Erythroblast (primary cell): ENCODE measurements around the gene ATP6V1G3.
"Not testable (repeated sequence)": the region's sequence is repeated elsewhere in the genome, so short reads cannot be mapped to it uniquely, and the experiment has no call there.

Experiments
- DNase-seq, 2 experiments: peaks; one replicate each; lab custom pipeline; 2025; lab: John Stamatoyannopoulos, UW
- GATA1 ChIP-seq: IDR thresholded peaks from 2 replicates; pipeline ENCODE4 v1.6.1; 2011; ENCODE audit warnings: low read depth, mild to moderate bottlenecking, control low read depth, low read length, moderate library complexity
- POLR2A ChIP-seq: IDR thresholded peaks from 2 replicates; pipeline ENCODE4 v1.6.1; 2011; ENCODE audit warnings: mild to moderate bottlenecking, low read length

ATP6V1G3 gene

DNA sequence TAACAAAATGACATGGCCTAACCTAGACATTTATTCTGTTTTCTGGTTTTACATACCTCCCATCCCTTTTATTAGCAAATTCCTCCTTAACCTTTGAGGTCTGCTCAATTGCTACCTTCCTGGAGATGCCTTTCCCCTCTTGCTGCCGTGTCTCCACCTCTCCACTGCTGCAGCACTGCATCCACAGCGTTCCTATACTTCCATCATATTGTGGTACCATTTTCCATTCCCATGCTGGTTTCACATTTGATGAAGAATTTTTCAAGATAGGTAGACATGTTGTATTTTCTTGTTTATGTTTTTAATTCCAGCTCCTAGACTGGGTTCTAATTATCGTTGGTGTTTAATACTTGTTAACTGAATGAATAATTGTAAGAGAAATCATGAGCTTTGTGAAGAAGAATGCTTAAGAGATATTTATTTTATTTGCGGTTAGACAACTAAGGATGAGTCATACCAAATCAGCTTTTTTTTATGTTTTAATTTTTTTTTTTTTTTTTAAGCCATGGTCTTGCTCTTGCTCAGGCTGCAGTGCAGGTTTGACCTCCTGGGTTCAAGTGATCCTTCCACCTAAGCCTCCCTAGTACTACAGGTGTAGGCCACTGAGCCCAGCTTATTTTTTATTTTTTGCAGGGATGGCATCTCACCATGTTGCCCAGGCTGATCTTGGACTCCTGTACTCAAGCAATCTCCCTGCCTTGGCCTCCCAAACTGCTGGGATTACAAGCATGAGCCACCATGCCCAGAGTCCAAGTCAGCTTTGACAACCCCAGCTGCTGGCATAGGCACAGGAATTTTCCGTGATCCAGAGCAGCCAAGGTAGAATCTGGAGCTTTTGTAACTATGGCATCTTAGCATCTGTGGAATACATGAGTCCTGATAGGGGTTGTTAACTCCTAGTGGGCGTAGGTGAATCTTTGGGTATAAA lies 44.0 kb downstream of the ATP6V1G3 start:
- TF ChIP-seq POLR2A (no peak), GATA1 (no peak)

DNA sequence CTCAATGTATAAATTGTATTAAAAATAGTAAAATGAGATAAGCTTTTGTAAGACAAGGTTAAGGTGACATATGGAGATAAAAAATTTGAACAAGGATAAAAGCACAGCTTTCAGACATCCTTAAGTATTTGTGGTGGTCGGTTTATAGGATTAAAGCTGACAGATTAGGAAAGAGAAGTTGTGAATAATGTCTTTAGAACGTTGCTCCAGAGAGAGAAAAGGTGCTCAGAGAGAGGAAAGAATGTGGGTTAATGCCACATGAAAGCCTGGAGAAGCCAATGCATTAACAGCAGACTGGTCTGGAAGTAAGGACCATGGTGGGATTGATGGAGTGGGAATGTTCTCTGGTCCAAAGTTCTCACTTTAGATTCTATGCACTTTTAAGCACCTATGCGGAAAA lies 44.8 kb downstream of the ATP6V1G3 start:
- DNase-seq, result no peak
- TF ChIP-seq POLR2A (no peak), GATA1 (no peak)

More for the DNA sequence above, 44.0 kb downstream of the ATP6V1G3 start:
- DNase-seq, result no peak

DNA sequence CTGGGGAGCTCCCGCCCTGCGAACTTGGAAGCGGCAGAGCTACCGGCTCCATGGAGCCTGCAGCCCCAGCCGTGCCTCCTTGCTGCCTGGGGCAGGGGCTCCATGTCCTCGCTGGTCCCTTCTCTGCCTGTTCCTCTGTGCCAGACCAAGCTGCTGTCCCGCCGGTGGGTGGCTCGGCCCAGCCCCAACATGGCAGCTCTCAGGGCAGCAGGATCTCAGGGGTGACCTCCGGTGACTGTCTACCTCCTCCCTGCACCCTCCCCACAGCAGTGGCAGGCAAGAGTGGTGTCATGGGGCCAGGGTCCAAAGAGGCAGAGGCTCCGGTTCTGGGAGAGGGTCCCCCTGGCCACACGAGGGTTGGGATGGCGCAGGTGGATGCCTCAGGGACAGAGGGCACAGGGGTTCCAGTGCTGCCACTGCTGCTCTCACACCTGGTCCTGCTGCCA lies 45.8 kb downstream of the ATP6V1G3 start:
- no peak for DNase-seq
- TF ChIP-seq GATA1, result no peak
- TF ChIP-seq POLR2A, result no peak

DNA sequence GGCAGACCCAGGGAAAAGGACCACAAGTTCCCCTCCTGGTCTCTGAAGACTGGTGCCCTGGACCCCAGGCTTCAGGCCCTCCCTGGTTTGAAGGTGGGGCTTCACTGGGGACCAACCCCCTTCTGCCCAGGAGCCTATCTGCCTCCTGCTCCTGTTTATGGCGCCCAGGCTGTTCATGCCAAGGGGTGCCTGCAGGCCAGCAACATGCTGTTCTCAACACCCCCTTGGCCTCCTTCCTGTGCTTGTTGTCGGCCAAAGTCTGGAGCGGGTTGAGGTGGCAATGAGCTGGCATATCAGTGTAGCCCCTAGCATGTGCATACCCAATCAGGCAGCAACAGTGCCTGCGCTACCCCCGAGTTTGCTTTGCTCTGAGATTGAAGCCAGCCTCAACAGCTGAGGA lies 46.3 kb downstream of the ATP6V1G3 start:
- DNase-seq, result no peak
- TF ChIP-seq POLR2A (no peak), GATA1 (no peak)

DNA sequence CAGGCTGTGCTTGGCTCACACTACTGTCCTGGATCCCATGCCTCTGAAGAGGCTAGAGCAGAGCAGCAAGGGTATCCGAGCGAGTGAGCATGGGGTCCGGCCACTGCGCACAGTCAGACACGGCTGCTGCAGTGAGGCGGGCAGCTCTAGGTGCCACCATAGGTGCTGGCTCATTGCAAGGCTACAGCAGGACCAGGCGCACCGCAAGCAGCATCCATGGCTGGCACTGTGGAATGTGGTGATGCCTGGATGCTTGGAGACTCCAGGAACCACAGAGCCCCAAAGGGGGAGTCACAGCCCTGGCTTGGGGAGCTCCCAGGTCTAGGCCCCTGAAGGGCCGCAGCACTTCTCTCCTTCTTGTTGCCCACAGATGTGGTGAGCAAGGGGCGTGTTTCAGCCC lies 47.2 kb downstream of the ATP6V1G3 start:
- DNase-seq, result no peak
- TF ChIP-seq GATA1 (no peak), POLR2A (no peak)

DNA sequence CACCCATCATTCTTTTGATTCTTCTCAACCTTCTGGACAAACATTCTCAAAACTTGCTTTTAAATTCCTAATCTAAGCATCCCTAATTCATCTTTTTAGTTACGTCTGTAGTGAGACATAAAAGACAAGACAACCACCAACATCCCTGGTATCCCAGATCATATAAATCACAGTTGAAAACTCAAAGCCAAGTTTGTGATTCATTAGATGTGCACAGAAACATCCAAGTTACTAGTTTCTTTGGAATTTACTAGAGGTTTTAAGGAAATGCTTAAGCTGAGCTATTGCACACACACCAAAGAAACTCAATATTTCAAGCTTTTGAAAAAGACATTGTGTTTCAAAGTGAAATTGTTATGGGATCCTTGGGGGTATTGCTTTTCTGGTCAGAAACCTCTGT lies 47.6 kb downstream of the ATP6V1G3 start:
- TF ChIP-seq GATA1 (no peak), POLR2A (no peak)
- DNase-seq, result no peak

DNA sequence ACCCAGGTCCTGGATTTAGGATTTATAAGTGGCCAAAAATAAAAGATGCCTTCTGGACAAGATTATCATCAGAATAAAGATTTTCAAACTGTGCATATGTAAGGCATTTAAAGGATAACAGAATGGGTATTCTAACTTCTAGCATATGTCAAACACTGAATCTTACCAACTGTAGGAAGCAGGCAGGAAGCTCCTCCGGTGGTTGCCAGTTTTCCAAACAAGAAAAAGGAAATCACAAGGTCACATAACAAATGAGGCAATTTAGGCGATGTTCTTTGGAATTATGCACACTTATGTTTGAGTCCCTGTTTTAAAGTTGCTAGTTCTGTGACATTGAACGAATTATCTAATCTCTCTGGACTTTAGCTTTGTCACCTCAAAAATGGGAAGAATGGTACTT lies 48.9 kb downstream of the ATP6V1G3 start:
- no peak for TF ChIP-seq POLR2A
- TF ChIP-seq GATA1, result no peak

DNA sequence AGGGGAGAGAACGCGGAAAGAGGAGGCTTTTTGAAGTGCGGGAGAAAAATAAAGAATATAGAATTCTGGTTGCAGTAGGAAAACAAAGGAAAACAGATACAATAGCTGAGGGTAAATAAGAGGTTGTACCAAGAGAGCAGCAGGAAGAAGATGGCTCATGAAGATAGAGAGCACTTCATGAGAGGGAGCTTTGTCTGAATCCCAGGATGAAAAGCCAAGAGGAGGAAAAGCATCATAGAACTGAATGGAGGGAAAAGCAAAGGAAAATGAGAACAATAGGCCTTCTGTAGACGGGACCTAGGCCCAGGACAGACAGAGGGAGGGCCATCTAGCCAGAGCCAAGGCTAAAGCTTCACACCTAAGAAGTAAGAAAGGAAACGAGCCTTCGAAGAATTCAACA lies 49.5 kb downstream of the ATP6V1G3 start:
- no peak for DNase-seq
- TF ChIP-seq POLR2A (no peak), GATA1 (no peak)

More for the DNA sequence above, 48.9 kb downstream of the ATP6V1G3 start:
- no peak for DNase-seq

DNA sequence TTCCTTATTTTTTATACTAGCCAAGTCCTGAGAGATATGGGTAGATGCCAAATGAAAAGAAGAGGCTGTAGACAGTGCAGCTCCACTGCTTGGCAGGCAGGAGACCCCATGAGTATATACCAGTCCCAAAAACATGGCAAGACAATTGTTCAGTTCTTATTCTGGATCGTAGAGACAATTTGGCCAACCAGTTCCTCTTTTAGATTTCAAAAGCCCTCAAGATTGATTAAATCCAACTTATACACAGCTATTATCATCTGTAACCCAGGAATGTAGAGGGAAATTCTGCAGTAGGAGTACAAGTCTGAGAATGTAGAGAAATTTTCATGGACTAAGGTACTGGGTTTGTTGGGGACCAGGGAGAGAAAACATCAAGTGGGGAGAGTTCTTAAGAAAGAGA lies 50.3 kb downstream of the ATP6V1G3 start:
- TF ChIP-seq POLR2A (no peak), GATA1 (no peak)

DNA sequence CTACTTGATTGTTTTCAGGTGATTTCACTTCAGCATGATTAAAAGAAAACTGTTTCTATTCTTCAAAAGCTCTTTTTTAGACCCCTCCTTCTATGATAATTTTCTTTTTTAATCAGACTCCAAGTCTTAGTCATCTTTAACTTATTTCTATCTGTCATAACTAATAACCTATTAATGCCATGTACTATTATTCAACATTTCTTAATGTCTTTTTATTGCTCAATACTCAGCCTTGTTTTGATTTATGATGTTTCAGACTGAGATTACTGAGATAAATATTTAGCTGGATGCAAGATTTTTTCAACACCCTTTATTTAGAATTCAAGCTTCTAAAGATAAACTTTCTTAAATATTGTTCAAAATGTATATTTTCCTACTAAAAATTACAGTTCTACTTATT lies 53.6 kb downstream of the ATP6V1G3 start:
- TF ChIP-seq POLR2A (no peak), GATA1 (no peak)
- DNase-seq, result no peak

More for the DNA sequence above, 50.3 kb downstream of the ATP6V1G3 start:
- no peak for DNase-seq

DNA sequence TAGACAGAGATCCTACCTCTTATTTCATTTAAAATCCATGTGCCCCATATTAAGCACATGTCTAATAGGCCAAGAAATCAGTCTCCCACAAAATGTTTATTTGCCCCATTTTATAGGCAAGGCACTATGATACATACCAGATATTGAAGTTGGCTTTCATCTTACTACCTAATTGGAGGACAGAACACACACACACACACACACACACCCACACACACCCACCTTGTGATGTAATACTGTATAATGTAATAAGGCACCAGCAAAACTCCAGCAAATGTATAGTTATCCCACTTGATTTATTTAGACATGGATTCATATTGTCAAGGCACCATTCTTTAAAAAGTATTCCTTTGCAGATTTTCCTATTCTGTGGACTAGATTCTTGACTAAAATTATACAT lies 56.8 kb downstream of the ATP6V1G3 start:
- DNase-seq, result no peak
- TF ChIP-seq POLR2A, result no peak
- TF ChIP-seq GATA1, result no peak

DNA sequence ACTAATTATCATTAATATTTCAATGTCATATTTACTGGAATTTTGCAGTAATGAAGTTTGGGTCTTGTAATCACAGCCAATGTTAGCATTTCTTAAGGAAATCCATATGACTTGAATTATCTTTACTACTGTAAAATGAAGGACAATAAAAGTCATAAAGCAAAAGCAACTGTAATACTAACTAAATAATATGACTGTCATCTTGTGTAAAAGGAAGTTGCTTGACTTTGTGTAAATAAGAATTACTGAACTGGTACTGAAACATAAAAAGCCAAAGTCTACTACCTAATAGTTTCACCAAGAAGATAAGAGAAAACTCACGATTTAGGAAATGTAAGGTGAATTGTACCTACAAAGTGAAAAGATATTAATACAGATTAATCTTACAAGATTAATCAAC lies 57.5 kb downstream of the ATP6V1G3 start:
- no peak for TF ChIP-seq POLR2A
- no peak for TF ChIP-seq GATA1
- no peak for DNase-seq

DNA sequence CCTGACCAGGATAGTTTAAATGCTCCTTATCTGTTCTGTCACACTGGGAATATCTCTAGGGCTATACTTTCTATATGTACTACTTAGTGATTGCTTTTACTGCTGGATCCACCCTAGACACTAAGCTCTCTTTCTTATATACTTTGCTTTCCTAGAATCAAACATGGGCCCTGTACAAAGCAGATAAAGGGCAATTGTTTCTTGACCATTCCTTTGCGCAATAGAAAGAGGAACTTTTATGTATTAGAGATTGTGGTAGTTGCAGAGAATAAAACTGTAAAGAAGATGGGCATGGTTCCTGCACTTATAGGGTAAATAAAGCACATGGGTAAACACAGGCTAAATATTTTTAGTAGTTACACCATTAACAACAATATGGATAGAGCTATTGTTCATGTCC lies 58.8 kb downstream of the ATP6V1G3 start:
- no peak for TF ChIP-seq GATA1
- TF ChIP-seq POLR2A, result no peak

DNA sequence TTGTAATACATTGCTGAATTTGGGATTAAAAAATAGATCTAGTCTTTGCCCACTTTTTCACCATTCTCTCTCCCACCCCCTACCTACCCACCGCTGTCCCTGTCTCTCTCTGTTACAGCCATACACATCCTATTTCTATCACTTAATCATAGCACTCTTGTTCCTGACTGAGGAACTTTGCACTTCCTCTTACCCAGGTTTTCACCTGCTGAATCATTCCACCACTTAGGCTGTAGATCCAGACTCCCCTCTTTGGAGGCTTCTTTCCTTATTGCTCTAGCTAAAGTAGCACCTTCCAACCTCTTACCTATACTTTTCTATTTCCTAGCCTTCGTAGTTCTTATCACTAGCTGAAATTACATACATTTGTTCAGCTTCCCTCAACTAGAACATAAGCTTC lies 59.6 kb downstream of the ATP6V1G3 start:
- TF ChIP-seq GATA1 (no peak), POLR2A (no peak)
- no peak for DNase-seq

More for the DNA sequence above, 58.8 kb downstream of the ATP6V1G3 start:
- no peak for DNase-seq

DNA sequence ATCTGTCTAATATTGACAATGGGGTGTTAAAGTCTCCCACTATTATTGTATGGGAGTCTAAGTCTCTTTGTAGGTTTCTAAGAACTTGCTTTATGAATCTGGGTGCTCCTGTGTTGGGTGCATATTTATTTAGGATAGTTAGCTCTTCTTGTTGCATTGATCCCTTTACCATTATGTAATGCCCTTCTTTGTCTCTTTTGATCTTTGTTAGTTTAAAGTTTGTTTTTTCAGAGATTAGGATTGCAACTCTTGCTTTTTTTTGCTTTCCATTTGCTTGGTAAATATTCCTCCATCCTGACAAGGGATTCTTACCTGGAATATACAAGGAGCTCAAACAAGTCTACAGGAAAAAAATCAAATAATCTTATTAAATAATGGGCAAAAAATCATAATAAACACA lies 63.1 kb downstream of the ATP6V1G3 start:
- DNase-seq, result not testable (repeated sequence)
